GM12878 (cell line): ENCODE results near the gene ZNF839. TPM values are rescaled to one million over a fixed set of nuclear protein-coding genes. Genes with fewer than 3 reads are reported as not detected.

Experiments
- ATAC-seq: fragments of 200-7000 bp; cut with Tn5 transposase; 3 replicates; pipeline ENCODE4 v1.9.1; 2020; ENCODE audit warnings: mild to moderate bottlenecking, moderate library complexity
- BruUV-seq: library from RNA; stranded (reverse); fragments of 400-500 nt; replicated peaks from 2 replicates; lab custom pipeline; 2021; lab: Mats Ljungman, UMichigan
- CTCF ChIA-PET: fragments of 300-600 bp; sonication (Branson Sonifier 250); formaldehyde crosslinking; extraction: SDS; loops from one replicate; lab custom pipeline; 2021; ENCODE audit warnings: inconsistent platforms; lab: Yijun Ruan, JAX
- POLR2A ChIA-PET: fragments of 350-600 bp; formaldehyde crosslinking; extraction: SDS; loops from one replicate; lab custom pipeline; 2021; ENCODE audit warnings: inconsistent platforms; lab: Charles Lee
- RAD21 ChIA-PET: fragments of 300-600 bp; sonication (Branson Sonifier 250); formaldehyde crosslinking; loops from one replicate; lab custom pipeline; 2023; ENCODE audit warnings: antibody characterized with exemption; ENCODE audit not compliant: unreplicated experiment; lab: Charles Lee
- SMC1A ChIA-PET: fragments of 300-600 bp; sonication (Branson Sonifier 250); formaldehyde crosslinking; loops from one replicate; lab custom pipeline; 2023; ENCODE audit not compliant: unreplicated experiment, uncharacterized antibody; lab: Charles Lee
- DNase-seq: peaks from one replicate; pipeline ENCODE4 v3.0.0-alpha.2; 2011; ENCODE audit warnings: low read depth, low spot score
- FAIRE-seq: peaks from 3 replicates; lab custom pipeline; 2011; peaks lifted over from hg19 to GRCh38; lab: Jason Lieb, UNC
- H2AFZ ChIP-seq: 2 replicates; pipeline ENCODE4 v1.6.0; 2011; ENCODE audit warnings: low read depth, low read length, control low read depth; ENCODE audit not compliant: control insufficient read depth
- H3K27ac ChIP-seq: 2 replicates; pipeline ENCODE4 v1.5.1; 2011; ENCODE audit warnings: control low read depth; ENCODE audit not compliant: control insufficient read depth, insufficient read depth
- H3K27me3 ChIP-seq, 2 experiments: replicated peaks in 1 of 2; 2 replicates each; pipeline versions ENCODE4 v1.6.0 to v1.6.1; 2011; ENCODE audit warnings: low read length in 1 of 2; ENCODE audit not compliant: control insufficient read depth in 2 of 2, insufficient read depth in 2 of 2
- H3K36me3 ChIP-seq, 2 experiments: 2 replicates each; pipeline ENCODE4 v1.5.1; 2011; ENCODE audit warnings: low read length in 1 of 2; ENCODE audit not compliant: control insufficient read depth in 2 of 2, insufficient read depth in 2 of 2
- H3K4me1 ChIP-seq: 2 replicates; pipeline ENCODE4 v1.6.1; 2011; ENCODE audit warnings: mild to moderate bottlenecking, low read length, moderate library complexity, mixed read lengths; ENCODE audit not compliant: control insufficient read depth, insufficient read depth
- H3K4me2 ChIP-seq: 2 replicates; pipeline ENCODE4 v1.6.0; 2011; ENCODE audit warnings: control low read depth; ENCODE audit not compliant: control insufficient read depth, insufficient read depth
- H3K4me3 ChIP-seq: fragments of 200-600 bp; sonication (generic); 2 replicates; pipeline ENCODE4 v1.5.1; 2016
- H3K79me2 ChIP-seq: 2 replicates; pipeline ENCODE4 v1.6.0; 2011; ENCODE audit warnings: low read length; ENCODE audit not compliant: control insufficient read depth, insufficient read depth
- H3K9ac ChIP-seq: 2 replicates; pipeline ENCODE4 v1.8.0; 2011; ENCODE audit warnings: low read length, control low read depth, mixed read lengths; ENCODE audit not compliant: control insufficient read depth, insufficient read depth
- H3K9me3 ChIP-seq: replicated peaks from 3 replicates; pipeline ENCODE4 v1.5.1; 2011; ENCODE audit warnings: mild to moderate bottlenecking, low read length; ENCODE audit not compliant: control insufficient read depth, insufficient read depth
- H4K20me1 ChIP-seq: 2 replicates; pipeline ENCODE4 v1.6.0; 2011; ENCODE audit not compliant: control insufficient read depth, insufficient read depth
- ASH2L ChIP-seq: fragments of 300-600, 200-600 bp; sonication (generic); IDR thresholded peaks from 2 replicates; pipeline ENCODE4 v1.6.1; 2017; ENCODE audit warnings: low read depth, mild to moderate bottlenecking, borderline replicate concordance
- CBX3 ChIP-seq: fragments of 200-600 bp; sonication (generic); IDR thresholded peaks from 2 replicates; pipeline ENCODE4 v1.6.1; 2016; ENCODE audit warnings: low read depth, borderline replicate concordance
- EP300 ChIP-seq, 2 experiments: fragments of 150-350 bp in 1 of 2; IDR thresholded peaks; 2 replicates each; pipeline ENCODE4 v1.6.1; 2011 to 2012; ENCODE audit warnings: low read depth in 2 of 2, low read length in 2 of 2, borderline replicate concordance in 1 of 2, improper control_type of control experiment in 1 of 2, inconsistent platforms in 1 of 2; ENCODE audit not compliant: control insufficient read depth in 1 of 2
- EZH2 ChIP-seq: IDR thresholded peaks from 2 replicates; pipeline ENCODE4 v1.6.1; 2012; ENCODE audit warnings: low read depth, mild to moderate bottlenecking, control low read depth, inconsistent platforms, low read length, borderline replicate concordance; ENCODE audit not compliant: control insufficient read depth
- HCFC1 ChIP-seq: fragments of 150-350 bp; IDR thresholded peaks from 2 replicates; pipeline ENCODE4 v1.6.1; 2014; ENCODE audit warnings: low read length
- HDGF ChIP-seq: fragments of 450-650 bp; IDR thresholded peaks from 2 replicates; pipeline ENCODE4 v1.6.1; 2016; ENCODE audit warnings: antibody characterized with exemption
- IKZF2 ChIP-seq, 2 experiments: fragments of 450-650 bp; IDR thresholded peaks; 2 replicates each; pipeline ENCODE4 v1.6.1; 2017; ENCODE audit warnings: mild to moderate bottlenecking in 2 of 2, moderate library complexity in 2 of 2
- IRF4 ChIP-seq: IDR thresholded peaks from 2 replicates; pipeline ENCODE4 v1.6.1; 2011; ENCODE audit warnings: low read depth, low read length
- NR2C1 ChIP-seq: fragments of 450-650 bp; IDR thresholded peaks from 2 replicates; pipeline ENCODE4 v1.6.1; 2017; ENCODE audit warnings: antibody characterized with exemption, mild to moderate bottlenecking, moderate library complexity
- RBBP5 ChIP-seq: fragments of 200-600 bp; sonication (generic); conservative IDR thresholded peaks from 2 replicates; pipeline ENCODE4 v1.6.1; 2016
- SMAD1 ChIP-seq: fragments of 450-650 bp; IDR thresholded peaks from 2 replicates; pipeline ENCODE4 v1.6.1; 2018; ENCODE audit warnings: mild to moderate bottlenecking, low read depth; ENCODE audit not compliant: partially characterized antibody
- SPI1 ChIP-seq: IDR thresholded peaks from 2 replicates; pipeline ENCODE4 v1.6.1; 2011; ENCODE audit warnings: low read depth, mild to moderate bottlenecking, low read length, moderate library complexity, borderline replicate concordance; ENCODE audit not compliant: insufficient read depth
- WGBS: methylation state at CpG from one replicate; pipeline ENCODE4 v1.1.6; 2016; ENCODE audit warnings: low lambda C conversion rate; ENCODE audit not compliant: insufficient replicate concordance, insufficient coverage; ENCODE audit errors: missing lambda C conversion rate; 5-methylcytosine and 5-hydroxymethylcytosine counted together
- in situ Hi-C: fragments of 300-500 bp; cut with MboI; formaldehyde crosslinking; loops from 9 replicates; pipeline ENCODE4 v1.14.3; 2018; ENCODE audit warnings: mixed read lengths
- intact Hi-C: fragments of 100-400 bp; cut with micrococcal nuclease; formaldehyde crosslinking; loops from one replicate; pipeline ENCODE4 v1.14.2; 2022; ENCODE audit not compliant: unreplicated experiment
- polyA plus RNA-seq, 11 experiments: library from polyadenylated mRNA; depleted of rRNA in 4 of 11; unstranded in 6 of 11; stranded (reverse) in 5 of 11; fragments of >200 nt; fragmentation: Nextera tagmentation in 4 of 11; fragmentation: Illumina TruSeq in 1 of 11; extraction: Ambion mirVana in 4 of 11; extraction: Trizol in 1 of 11; gene quantifications; 1 replicate in 1 of 11; 2 replicates in 10 of 11; pipeline versions ENCODE4 v1.2.1 to v1.2.3, GENCODE V29; 2011 to 2016; ENCODE audit warnings: inconsistent platforms in 2 of 11, missing spikeins in 2 of 11, low read depth in 1 of 11
- total RNA-seq, 4 experiments: library from RNA; depleted of rRNA in 3 of 4; stranded (reverse); fragments of >200 nt in 3 of 4; fragmentation: Illumina TruSeq in 1 of 4; extraction: Trizol in 1 of 4; gene quantifications; 2 replicates each; pipeline versions ENCODE4 v1.2.1 to v1.2.3, GENCODE V29; 2013 to 2021
- TF ChIP-seq, protein P1 (sequence below): fragments of 450-650 bp; IDR thresholded peaks from 2 replicates; pipeline ENCODE4 v1.6.1; 2017; ENCODE audit warnings: mild to moderate bottlenecking
- TF ChIP-seq, protein P2 (sequence below): fragments of 450-650 bp; IDR thresholded peaks from 2 replicates; pipeline ENCODE4 v1.6.1; 2014; ENCODE audit warnings: mild to moderate bottlenecking

The ZNF839 gene
- total and polyA plus RNA-seq, 10 of the 15 experiments (the other 5 are each of a cell fraction or from before 2014, with no cell fraction given), result 1.4 to 14.4 (median 8.6) TPM

DNA sequence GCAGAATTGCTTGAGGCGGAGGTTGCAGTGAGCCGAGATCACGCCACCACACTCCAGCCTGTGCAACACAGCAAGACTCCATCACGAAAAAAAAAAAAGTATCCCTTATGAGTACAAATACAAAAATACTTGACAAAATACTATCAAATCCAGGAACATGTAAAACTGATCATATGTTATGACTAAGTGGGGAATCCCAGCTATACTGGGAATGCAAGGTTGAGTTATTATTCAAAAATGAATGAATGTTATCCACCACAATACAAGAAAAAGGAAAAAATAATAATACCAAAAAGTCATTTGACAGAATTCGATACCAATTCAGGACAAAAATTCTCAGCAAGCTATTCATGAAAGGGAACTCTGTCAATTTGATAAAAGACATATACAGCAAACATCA, 47.2 kb upstream of the ZNF839 start (continued):
- TF ChIP-seq NR2C1 (no peak), SMAD1 (no peak), HDGF (no peak), RBBP5 (no peak)

DNA sequence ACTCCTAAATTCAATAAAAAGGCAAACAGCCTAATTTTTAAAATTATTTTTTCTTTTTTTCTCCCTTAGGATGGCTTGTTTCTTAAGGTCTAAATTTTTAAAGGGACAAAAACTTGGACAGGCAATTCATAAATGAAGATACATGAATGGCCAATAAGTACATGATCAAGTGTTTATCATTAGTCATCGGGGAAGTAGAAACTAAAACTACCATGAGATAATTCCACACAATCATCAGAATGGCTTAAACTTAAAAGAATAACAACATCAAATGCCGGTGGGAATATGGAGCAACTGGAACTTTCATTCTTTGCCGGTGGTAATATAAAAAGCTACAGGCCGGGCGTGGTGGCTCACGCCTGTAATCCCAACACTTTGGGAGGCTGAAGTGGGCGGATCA, 43.7 kb upstream of the ZNF839 start:
- no peaks in the 10 kb centered on the region for H3K27me3 ChIP-seq
- H3K4me1 ChIP-seq, result no peaks in the 10 kb centered on the region
- no peaks in the 10 kb centered on the region for H3K36me3 ChIP-seq
- ChIA-PET CTCF (interaction anchor here (0.8 kb wide), 1 partner anchor 10 kb away, joined by 3 read pairs; no protein-coding TSS in a partner anchor), POLR2A (no interaction called here), RAD21 (no interaction called here), SMC1A (no interaction called here)
- TF ChIP-seq SPI1 (no peak), IKZF2 (IDR thresholded peaks at IDR 0.05) (no peak), HCFC1 (no peak), CBX3 (no peak), EP300 (IDR thresholded peaks at IDR 0.05; ENCODE audit: borderline replicate concordance in 1 of 2, control insufficient read depth in 1 of 2, low read depth in 2 of 2, low read length in 2 of 2) (no peak), ASH2L (no peak), EZH2 (no peak), IRF4 (no peak)
- TF ChIP-seq, protein P1, sequence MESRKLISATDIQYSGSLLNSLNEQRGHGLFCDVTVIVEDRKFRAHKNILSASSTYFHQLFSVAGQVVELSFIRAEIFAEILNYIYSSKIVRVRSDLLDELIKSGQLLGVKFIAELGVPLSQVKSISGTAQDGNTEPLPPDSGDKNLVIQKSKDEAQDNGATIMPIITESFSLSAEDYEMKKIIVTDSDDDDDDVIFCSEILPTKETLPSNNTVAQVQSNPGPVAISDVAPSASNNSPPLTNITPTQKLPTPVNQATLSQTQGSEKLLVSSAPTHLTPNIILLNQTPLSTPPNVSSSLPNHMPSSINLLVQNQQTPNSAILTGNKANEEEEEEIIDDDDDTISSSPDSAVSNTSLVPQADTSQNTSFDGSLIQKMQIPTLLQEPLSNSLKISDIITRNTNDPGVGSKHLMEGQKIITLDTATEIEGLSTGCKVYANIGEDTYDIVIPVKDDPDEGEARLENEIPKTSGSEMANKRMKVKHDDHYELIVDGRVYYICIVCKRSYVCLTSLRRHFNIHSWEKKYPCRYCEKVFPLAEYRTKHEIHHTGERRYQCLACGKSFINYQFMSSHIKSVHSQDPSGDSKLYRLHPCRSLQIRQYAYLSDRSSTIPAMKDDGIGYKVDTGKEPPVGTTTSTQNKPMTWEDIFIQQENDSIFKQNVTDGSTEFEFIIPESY, result no peak
- TF ChIP-seq, protein P2, sequence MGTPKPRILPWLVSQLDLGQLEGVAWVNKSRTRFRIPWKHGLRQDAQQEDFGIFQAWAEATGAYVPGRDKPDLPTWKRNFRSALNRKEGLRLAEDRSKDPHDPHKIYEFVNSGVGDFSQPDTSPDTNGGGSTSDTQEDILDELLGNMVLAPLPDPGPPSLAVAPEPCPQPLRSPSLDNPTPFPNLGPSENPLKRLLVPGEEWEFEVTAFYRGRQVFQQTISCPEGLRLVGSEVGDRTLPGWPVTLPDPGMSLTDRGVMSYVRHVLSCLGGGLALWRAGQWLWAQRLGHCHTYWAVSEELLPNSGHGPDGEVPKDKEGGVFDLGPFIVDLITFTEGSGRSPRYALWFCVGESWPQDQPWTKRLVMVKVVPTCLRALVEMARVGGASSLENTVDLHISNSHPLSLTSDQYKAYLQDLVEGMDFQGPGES, result no peak
- no peaks in the 10 kb centered on the region for H4K20me1 ChIP-seq
- FAIRE-seq (no peak), DNase-seq (no peak), ATAC-seq (no peak)
- no peaks in the 10 kb centered on the region for H3K79me2 ChIP-seq
- no peak overlapping the region for H3K4me3 ChIP-seq
- no peaks in the 10 kb centered on the region for H3K9me3 ChIP-seq
- 75% methylated on average over 7 of the region's 7 CpGs for WGBS
- BruUV-seq, result no TSS peak
- no peak overlapping the region for H3K4me2 ChIP-seq
- no peak overlapping the region for H3K27ac ChIP-seq
- H3K9ac ChIP-seq, result no peak overlapping the region
- H2AFZ ChIP-seq, result no peak overlapping the region
- intact Hi-C loops (no loop called here), in situ Hi-C loops (no loop called here)
